ENCODE results near the gene FOXO1.

The FOXO1 gene

GRCh38 chr13:40635315-40635995 lies 31.0 kb downstream of the FOXO1 start:
- DNase-seq (ENCODE audit: low spot score) = no peak

- DNase-seq (ENCODE audit: low spot score) = no peak
Observed at GRCh38 chr13:40632915-40633314, 33.5 kb downstream of the FOXO1 start.

- peak; percentile 35 for DNase-seq (ENCODE audit: low spot score)
Observed at GRCh38 chr13:40631605-40632004, 34.8 kb downstream of the FOXO1 start.

- no peak for DNase-seq (ENCODE audit: low spot score)
Observed at GRCh38 chr13:40629678-40630384, 36.6 kb downstream of the FOXO1 start.

GRCh38 chr13:40626977-40627376 lies 39.5 kb downstream of the FOXO1 start:
- DNase-seq (ENCODE audit: low spot score) = no peak

- DNase-seq (ENCODE audit: low spot score) = no peak
Observed at GRCh38 chr13:40626561-40626960, 39.9 kb downstream of the FOXO1 start.

- no peak for DNase-seq (ENCODE audit: low spot score)
Observed at GRCh38 chr13:40624986-40625385, 41.5 kb downstream of the FOXO1 start.

GRCh38 chr13:40624383-40624782 lies 42.1 kb downstream of the FOXO1 start:
- peak; percentile 29 for DNase-seq (ENCODE audit: low spot score)

- peak; percentile 35 for DNase-seq (ENCODE audit: low spot score)
Observed at GRCh38 chr13:40622761-40623160, 43.7 kb downstream of the FOXO1 start.

- DNase-seq (ENCODE audit: low spot score) = no peak
Observed at GRCh38 chr13:40622246-40622645, 44.2 kb downstream of the FOXO1 start.

- DNase-seq (ENCODE audit: low spot score) = no peak
Observed at GRCh38 chr13:40619479-40619814, 47.0 kb downstream of the FOXO1 start.

- no peak for DNase-seq (ENCODE audit: low spot score)
Observed at GRCh38 chr13:40618581-40619478, 47.6 kb downstream of the FOXO1 start.

GRCh38 chr13:40617801-40618356 lies 48.6 kb downstream of the FOXO1 start:
- DNase-seq (ENCODE audit: low spot score) = peak; percentile 20

- no peak for DNase-seq (ENCODE audit: low spot score)
Observed at GRCh38 chr13:40615619-40616018, 50.8 kb downstream of the FOXO1 start.

GRCh38 chr13:40613914-40614313 lies 52.5 kb downstream of the FOXO1 start:
- DNase-seq (ENCODE audit: low spot score) = no peak

- DNase-seq (ENCODE audit: low spot score) = peak; percentile 41
Observed at GRCh38 chr13:40613192-40613818, 53.1 kb downstream of the FOXO1 start.

- no peak for DNase-seq (ENCODE audit: low spot score)
Observed at GRCh38 chr13:40612041-40612440, 54.4 kb downstream of the FOXO1 start.

- no peak for DNase-seq (ENCODE audit: low spot score)
Observed at GRCh38 chr13:40611635-40612034, 54.8 kb downstream of the FOXO1 start.

- no peak for DNase-seq (ENCODE audit: low spot score)
Observed at GRCh38 chr13:40611004-40611403, 55.4 kb downstream of the FOXO1 start.

GRCh38 chr13:40609972-40610726 lies 56.3 kb downstream of the FOXO1 start:
- DNase-seq (ENCODE audit: low spot score) = peak; percentile 18

GRCh38 chr13:40608308-40608707 lies 58.1 kb downstream of the FOXO1 start:
- DNase-seq (ENCODE audit: low spot score) = no peak

All from kidney tubule cell (primary cell).